SK-N-SH (cell line): Measurements from ENCODE around the gene ACVR1C. TPM values are rescaled to one million over a fixed set of nuclear protein-coding genes. Genes with fewer than 3 reads are reported as not detected.

Source experiments
- CTCF ChIA-PET: fragments of 300-600, 350-600 bp; formaldehyde crosslinking; extraction: SDS; loops from one replicate; lab custom pipeline; 2021; lab: Yijun Ruan, JAX
- POLR2A ChIA-PET: fragments of 350-600 bp; sonication (Branson Sonifier 250); formaldehyde crosslinking; extraction: SDS; loops from one replicate; lab custom pipeline; 2020; ENCODE audit warnings: antibody characterized with exemption, inconsistent platforms; lab: Yijun Ruan, JAX
- DNase-seq: peaks from one replicate; pipeline ENCODE4 v3.0.0; 2012
- H2AFZ ChIP-seq: fragments of 200-600 bp; sonication (generic); 2 replicates; pipeline ENCODE4 v1.8.1; 2016; ENCODE audit warnings: antibody characterized with exemption, mild to moderate bottlenecking, low read depth
- H3F3A ChIP-seq: fragments of 200-600 bp; sonication (generic); replicated peaks from 2 replicates; pipeline ENCODE3; 2016; ENCODE audit warnings: antibody characterized with exemption, mild to moderate bottlenecking; ENCODE audit not compliant: insufficient read depth
- H3K27ac ChIP-seq, 2 experiments: fragments of 200-500 bp in 1 of 2; fragments of 200-600 bp in 1 of 2; sonication (Bioruptor generic) in 1 of 2; sonication (generic), shearing (Covaris generic) in 1 of 2; 2 replicates each; pipeline versions ENCODE4 v1.5.1 to v1.6.1; 2014 to 2016; ENCODE audit warnings: low read depth in 2 of 2, inconsistent platforms in 1 of 2, low read length in 1 of 2, mild to moderate bottlenecking in 1 of 2, mixed read lengths in 1 of 2
- H3K27me3 ChIP-seq: fragments of 200-600 bp; sonication (generic), shearing (Covaris generic); 2 replicates; pipeline ENCODE4 v1.6.1; 2016; ENCODE audit warnings: mixed run types; ENCODE audit not compliant: insufficient read depth
- H3K36me3 ChIP-seq, 2 experiments: fragments of 200-500 bp in 1 of 2; fragments of 200-600 bp in 1 of 2; sonication (Bioruptor generic) in 1 of 2; sonication (generic) in 1 of 2; replicated peaks in 1 of 2; 2 replicates each; pipeline versions ENCODE3 to v1.5.1; 2014 to 2016; ENCODE audit warnings: low read length in 1 of 2, mild to moderate bottlenecking in 1 of 2; ENCODE audit not compliant: insufficient read depth in 2 of 2, control insufficient read depth in 1 of 2
- H3K4me1 ChIP-seq, 2 experiments: fragments of 200-500 bp in 1 of 2; fragments of 200-600 bp in 1 of 2; sonication (Bioruptor generic) in 1 of 2; sonication (generic), shearing (Covaris generic) in 1 of 2; 2 replicates each; pipeline versions ENCODE4 v1.5.1 to v1.6.1; 2014 to 2016; ENCODE audit warnings: low read depth in 1 of 2, low read length in 1 of 2, mixed run types in 1 of 2; ENCODE audit not compliant: insufficient read depth in 2 of 2, control insufficient read depth in 1 of 2
- H3K4me2 ChIP-seq: fragments of 200-600 bp; sonication (generic), shearing (Covaris generic); 2 replicates; pipeline ENCODE4 v1.6.1; 2017; ENCODE audit warnings: mixed run types
- H3K4me3 ChIP-seq, 2 experiments: fragments of 200-500 bp in 1 of 2; fragments of 200-600 bp in 1 of 2; sonication (Bioruptor generic) in 1 of 2; sonication (generic), shearing (Covaris generic) in 1 of 2; 2 replicates each; pipeline versions ENCODE4 v1.5.1 to v1.8.1; 2014 to 2016; ENCODE audit warnings: low read depth in 2 of 2, inconsistent platforms in 1 of 2, low read length in 1 of 2, mild to moderate bottlenecking in 1 of 2, mixed read lengths in 1 of 2, moderate library complexity in 1 of 2
- H3K79me2 ChIP-seq: fragments of 200-600 bp; sonication (generic); 2 replicates; pipeline ENCODE4 v1.8.1; 2017; ENCODE audit warnings: mild to moderate bottlenecking; ENCODE audit not compliant: insufficient read depth
- H3K9ac ChIP-seq: fragments of 200-600 bp; sonication (generic); 2 replicates; pipeline ENCODE4 v1.6.1; 2017; ENCODE audit warnings: mixed run types
- H3K9me2 ChIP-seq: fragments of 200-600 bp; sonication (generic); 2 replicates; pipeline ENCODE4 v1.6.1; 2017; ENCODE audit warnings: mixed run types
- H3K9me3 ChIP-seq: fragments of 200-600 bp; sonication (generic); 2 replicates; pipeline ENCODE4 v1.6.1; 2017; ENCODE audit warnings: mixed run types, mild to moderate bottlenecking, moderate library complexity
- H4K20me1 ChIP-seq: fragments of 200-600 bp; sonication (generic); 2 replicates; pipeline ENCODE4 v1.6.1; 2017; ENCODE audit warnings: mild to moderate bottlenecking, mixed run types; ENCODE audit not compliant: insufficient read depth
- ELF1 ChIP-seq: IDR thresholded peaks from 2 replicates; pipeline ENCODE4 v1.4.0; 2012
- EP300 ChIP-seq, 2 experiments: IDR thresholded peaks; 2 replicates each; pipeline versions ENCODE4 v1.4.0 to v1.6.1; 2012; ENCODE audit warnings: borderline replicate concordance in 1 of 2, low read depth in 1 of 2, low read length in 1 of 2
- EZH2phosphoT487 ChIP-seq: fragments of 200-600 bp; sonication (generic); IDR thresholded peaks from 2 replicates; pipeline ENCODE4 v1.6.1; 2017; ENCODE audit warnings: low read depth, mixed run types, mild to moderate bottlenecking, antibody characterized with exemption, moderate library complexity, borderline replicate concordance
- FOSL2 ChIP-seq: IDR thresholded peaks from 2 replicates; pipeline ENCODE4 v1.4.0; 2012; ENCODE audit warnings: low read depth, mild to moderate bottlenecking, moderate library complexity, borderline replicate concordance
- FOXJ3 ChIP-seq: sonication (generic); formaldehyde crosslinking; IDR thresholded peaks from 2 replicates; pipeline ENCODE4 v1.5.1; 2020; ENCODE audit warnings: mild to moderate bottlenecking, missing genetic modification reagents
- FOXM1 ChIP-seq: IDR thresholded peaks from 2 replicates; pipeline ENCODE4 v1.4.0; 2012; ENCODE audit warnings: low read depth, mild to moderate bottlenecking
- GABPA ChIP-seq: IDR thresholded peaks from 2 replicates; pipeline ENCODE4 v1.4.0; 2012; ENCODE audit warnings: low read depth, mild to moderate bottlenecking
- GATA2 ChIP-seq: sonication (generic); formaldehyde crosslinking; IDR thresholded peaks from 2 replicates; pipeline ENCODE4 v1.5.0; 2020; ENCODE audit warnings: mild to moderate bottlenecking, missing genetic modification reagents
- JUND ChIP-seq: IDR thresholded peaks from 2 replicates; pipeline ENCODE4 v1.4.0; 2012
- MEF2A ChIP-seq: IDR thresholded peaks from 2 replicates; pipeline ENCODE4 v1.4.0; 2012; ENCODE audit warnings: low read depth, borderline replicate concordance
- MXI1 ChIP-seq: IDR thresholded peaks from 2 replicates; pipeline ENCODE4 v1.6.1; 2012; ENCODE audit warnings: mild to moderate bottlenecking, low read depth, low read length, improper control_type of control experiment
- NRF1 ChIP-seq: IDR thresholded peaks from 2 replicates; pipeline ENCODE4 v1.6.1; 2012; ENCODE audit warnings: low read depth, mild to moderate bottlenecking, low read length
- POLR2AphosphoS5 ChIP-seq: IDR thresholded peaks from 2 replicates; pipeline ENCODE4 v1.6.1; 2012; ENCODE audit warnings: low read depth, low read length
- RAD21 ChIP-seq: IDR thresholded peaks from 2 replicates; pipeline ENCODE4 v1.6.1; 2012; ENCODE audit warnings: mild to moderate bottlenecking, low read length
- RFX5 ChIP-seq: IDR thresholded peaks from 2 replicates; pipeline ENCODE4 v1.6.1; 2012; ENCODE audit warnings: mild to moderate bottlenecking, improper control_type of control experiment, low read length
- RXRA ChIP-seq: IDR thresholded peaks from 2 replicates; pipeline ENCODE4 v1.4.0; 2012; ENCODE audit warnings: low read depth, mild to moderate bottlenecking, borderline replicate concordance
- TAF1 ChIP-seq: IDR thresholded peaks from 2 replicates; pipeline ENCODE4 v1.6.1; 2012; ENCODE audit warnings: low read depth, mild to moderate bottlenecking, low read length, moderate library complexity, borderline replicate concordance
- TEAD4 ChIP-seq: IDR thresholded peaks from 2 replicates; pipeline ENCODE4 v1.4.0; 2012; ENCODE audit warnings: mild to moderate bottlenecking, borderline replicate concordance; ENCODE audit not compliant: insufficient read depth
- WGBS: methylation state at CpG from one replicate; pipeline ENCODE4 v1.1.6; 2017; ENCODE audit warnings: low lambda C conversion rate; 5-methylcytosine and 5-hydroxymethylcytosine counted together
- polyA plus RNA-seq, 3 experiments: library from polyadenylated mRNA; depleted of rRNA; stranded (reverse); fragments of >200 nt; gene quantifications; 2 replicates each; pipeline ENCODE4 v1.2.3, GENCODE V29; 2012
- TF ChIP-seq, protein P1 (sequence below): IDR thresholded peaks from 2 replicates; pipeline ENCODE4 v1.6.1; 2012; ENCODE audit warnings: mild to moderate bottlenecking, low read depth, low read length, moderate library complexity
- TF ChIP-seq, protein P2 (sequence below): fragments of 150-350 bp; IDR thresholded peaks from 2 replicates; pipeline ENCODE4 v1.6.1; 2016; ENCODE audit warnings: mild to moderate bottlenecking, low read depth, low read length
- TF ChIP-seq, protein P3 (sequence below): IDR thresholded peaks from 2 replicates; pipeline ENCODE4 v1.4.0; 2012; ENCODE audit warnings: low read depth, borderline replicate concordance
- TF ChIP-seq, protein P4 (sequence below): IDR thresholded peaks from 2 replicates; pipeline ENCODE4 v1.4.0; 2012; ENCODE audit warnings: low read depth

Gene ACVR1C
- polyA plus RNA-seq, 1 of the 3 experiments (the other 2 are of a cell fraction): 0.03 TPM

DNA sequence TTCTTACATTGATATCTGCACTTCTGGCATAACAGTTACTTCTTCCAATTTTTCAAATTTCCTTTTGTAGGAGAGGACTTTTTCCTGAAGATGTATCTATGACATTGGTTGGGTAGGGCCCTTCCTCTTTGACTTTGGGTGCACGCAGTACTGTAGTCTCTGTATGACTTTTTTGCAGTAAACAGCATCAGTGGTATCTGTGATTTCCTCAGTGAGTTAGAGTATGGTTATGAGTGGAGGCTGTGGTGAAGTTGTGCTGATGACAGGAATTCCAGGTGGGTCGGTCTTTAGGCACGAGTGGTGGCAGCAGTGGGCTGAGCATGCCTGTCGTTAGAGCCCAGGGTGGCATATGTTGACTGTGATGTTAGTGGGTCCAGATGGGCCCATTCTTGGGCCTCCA lies 17.6 kb downstream of the ACVR1C start:
- Histone ChIP-seq H3K9me3 (no peaks in the 10 kb centered on the region), H3F3A (no peaks in the 10 kb centered on the region), H3K27me3 (no peaks in the 10 kb centered on the region), H3K79me2 (no peaks in the 10 kb centered on the region), H3K27ac (no peak overlapping the region), H3K9me2 (no peaks in the 10 kb centered on the region), H3K4me3 (no peak overlapping the region), H3K4me1 (no peaks in the 10 kb centered on the region), H3K36me3 (no peaks in the 10 kb centered on the region), H3K4me2 (no peak overlapping the region), H3K9ac (no peak overlapping the region), H2AFZ (no peak overlapping the region), H4K20me1 (no peaks in the 10 kb centered on the region)
- POLR2A ChIA-PET: no interaction called here
- CTCF ChIA-PET: interaction anchor here (1.9 kb wide), 1 partner anchor 18 kb away, joined by 14 read pairs; the partner anchor contains the start of gene ACVR1C
- DNase-seq: no peak
- TF ChIP-seq, protein P1, sequence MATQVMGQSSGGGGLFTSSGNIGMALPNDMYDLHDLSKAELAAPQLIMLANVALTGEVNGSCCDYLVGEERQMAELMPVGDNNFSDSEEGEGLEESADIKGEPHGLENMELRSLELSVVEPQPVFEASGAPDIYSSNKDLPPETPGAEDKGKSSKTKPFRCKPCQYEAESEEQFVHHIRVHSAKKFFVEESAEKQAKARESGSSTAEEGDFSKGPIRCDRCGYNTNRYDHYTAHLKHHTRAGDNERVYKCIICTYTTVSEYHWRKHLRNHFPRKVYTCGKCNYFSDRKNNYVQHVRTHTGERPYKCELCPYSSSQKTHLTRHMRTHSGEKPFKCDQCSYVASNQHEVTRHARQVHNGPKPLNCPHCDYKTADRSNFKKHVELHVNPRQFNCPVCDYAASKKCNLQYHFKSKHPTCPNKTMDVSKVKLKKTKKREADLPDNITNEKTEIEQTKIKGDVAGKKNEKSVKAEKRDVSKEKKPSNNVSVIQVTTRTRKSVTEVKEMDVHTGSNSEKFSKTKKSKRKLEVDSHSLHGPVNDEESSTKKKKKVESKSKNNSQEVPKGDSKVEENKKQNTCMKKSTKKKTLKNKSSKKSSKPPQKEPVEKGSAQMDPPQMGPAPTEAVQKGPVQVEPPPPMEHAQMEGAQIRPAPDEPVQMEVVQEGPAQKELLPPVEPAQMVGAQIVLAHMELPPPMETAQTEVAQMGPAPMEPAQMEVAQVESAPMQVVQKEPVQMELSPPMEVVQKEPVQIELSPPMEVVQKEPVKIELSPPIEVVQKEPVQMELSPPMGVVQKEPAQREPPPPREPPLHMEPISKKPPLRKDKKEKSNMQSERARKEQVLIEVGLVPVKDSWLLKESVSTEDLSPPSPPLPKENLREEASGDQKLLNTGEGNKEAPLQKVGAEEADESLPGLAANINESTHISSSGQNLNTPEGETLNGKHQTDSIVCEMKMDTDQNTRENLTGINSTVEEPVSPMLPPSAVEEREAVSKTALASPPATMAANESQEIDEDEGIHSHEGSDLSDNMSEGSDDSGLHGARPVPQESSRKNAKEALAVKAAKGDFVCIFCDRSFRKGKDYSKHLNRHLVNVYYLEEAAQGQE: no peak
- TF ChIP-seq FOSL2 (no peak), TEAD4 (no peak), NRF1 (no peak), RFX5 (no peak), TAF1 (no peak), EP300 (IDR thresholded peaks at IDR 0.05; ENCODE audit: borderline replicate concordance in 1 of 2, low read depth in 1 of 2, low read length in 1 of 2) (no peak), FOXJ3 (CRISPR knock-in tag) (no peak), FOXM1 (no peak), EZH2phosphoT487 (no peak), RXRA (no peak), GATA2 (no peak), MEF2A (no peak), GABPA (no peak), JUND (no peak)
- WGBS: 59% methylated on average over 4 of the region's 4 CpGs

DNA sequence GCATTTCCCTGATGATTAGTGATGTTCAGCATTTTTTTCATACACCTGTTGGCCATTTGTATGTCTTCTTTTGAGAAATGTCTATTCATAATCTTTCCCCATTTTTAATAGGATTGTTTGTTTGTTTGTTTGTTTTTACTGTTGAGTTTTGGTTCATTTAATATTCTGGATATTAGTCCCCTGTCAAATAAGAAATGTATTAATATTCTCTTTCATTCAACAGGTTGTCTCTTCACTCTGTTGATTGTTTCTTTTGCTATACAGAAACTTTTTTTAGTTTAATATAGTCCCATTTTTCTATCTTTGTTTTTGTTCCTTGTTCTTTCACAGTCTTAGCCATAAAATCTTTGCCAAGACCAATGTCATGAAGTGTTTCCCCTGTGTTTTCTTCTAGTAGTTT lies 22.1 kb downstream of the ACVR1C start:
- H3K4me1 ChIP-seq: no peaks in the 10 kb centered on the region
- H3K9ac ChIP-seq: no peak overlapping the region
- no peak overlapping the region for H2AFZ ChIP-seq
- H3K36me3 ChIP-seq: no peaks in the 10 kb centered on the region
- POLR2A ChIA-PET: no interaction called here
- no peaks in the 10 kb centered on the region for H3K9me2 ChIP-seq
- DNase-seq: no peak
- no peaks in the 10 kb centered on the region for H3K27me3 ChIP-seq
- no peaks in the 10 kb centered on the region for H3K9me3 ChIP-seq
- H3K79me2 ChIP-seq: no peaks in the 10 kb centered on the region
- no peaks in the 10 kb centered on the region for H4K20me1 ChIP-seq
- no peak overlapping the region for H3K4me2 ChIP-seq
- no peaks in the 10 kb centered on the region for H3F3A ChIP-seq
- no peak overlapping the region; a peak in 1 of 4 replicates for H3K27ac ChIP-seq
- H3K4me3 ChIP-seq: no peak overlapping the region
- CTCF ChIA-PET: no interaction called here
- TF ChIP-seq, protein P2, sequence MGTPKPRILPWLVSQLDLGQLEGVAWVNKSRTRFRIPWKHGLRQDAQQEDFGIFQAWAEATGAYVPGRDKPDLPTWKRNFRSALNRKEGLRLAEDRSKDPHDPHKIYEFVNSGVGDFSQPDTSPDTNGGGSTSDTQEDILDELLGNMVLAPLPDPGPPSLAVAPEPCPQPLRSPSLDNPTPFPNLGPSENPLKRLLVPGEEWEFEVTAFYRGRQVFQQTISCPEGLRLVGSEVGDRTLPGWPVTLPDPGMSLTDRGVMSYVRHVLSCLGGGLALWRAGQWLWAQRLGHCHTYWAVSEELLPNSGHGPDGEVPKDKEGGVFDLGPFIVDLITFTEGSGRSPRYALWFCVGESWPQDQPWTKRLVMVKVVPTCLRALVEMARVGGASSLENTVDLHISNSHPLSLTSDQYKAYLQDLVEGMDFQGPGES: no peak
- TF ChIP-seq, protein P3, sequence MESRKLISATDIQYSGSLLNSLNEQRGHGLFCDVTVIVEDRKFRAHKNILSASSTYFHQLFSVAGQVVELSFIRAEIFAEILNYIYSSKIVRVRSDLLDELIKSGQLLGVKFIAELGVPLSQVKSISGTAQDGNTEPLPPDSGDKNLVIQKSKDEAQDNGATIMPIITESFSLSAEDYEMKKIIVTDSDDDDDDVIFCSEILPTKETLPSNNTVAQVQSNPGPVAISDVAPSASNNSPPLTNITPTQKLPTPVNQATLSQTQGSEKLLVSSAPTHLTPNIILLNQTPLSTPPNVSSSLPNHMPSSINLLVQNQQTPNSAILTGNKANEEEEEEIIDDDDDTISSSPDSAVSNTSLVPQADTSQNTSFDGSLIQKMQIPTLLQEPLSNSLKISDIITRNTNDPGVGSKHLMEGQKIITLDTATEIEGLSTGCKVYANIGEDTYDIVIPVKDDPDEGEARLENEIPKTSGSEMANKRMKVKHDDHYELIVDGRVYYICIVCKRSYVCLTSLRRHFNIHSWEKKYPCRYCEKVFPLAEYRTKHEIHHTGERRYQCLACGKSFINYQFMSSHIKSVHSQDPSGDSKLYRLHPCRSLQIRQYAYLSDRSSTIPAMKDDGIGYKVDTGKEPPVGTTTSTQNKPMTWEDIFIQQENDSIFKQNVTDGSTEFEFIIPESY: no peak
- no peak for TF ChIP-seq RXRA
- no peak for TF ChIP-seq FOXJ3 (CRISPR knock-in tag)
- no peak for TF ChIP-seq JUND
- TF ChIP-seq RAD21: no peak
- no peak for TF ChIP-seq ELF1
- TF ChIP-seq MXI1: no peak
- no peak for TF ChIP-seq RFX5
- TF ChIP-seq EZH2phosphoT487: no peak
- no peak for TF ChIP-seq POLR2AphosphoS5
- no peak for TF ChIP-seq EP300 (IDR thresholded peaks at IDR 0.05; ENCODE audit: borderline replicate concordance in 1 of 2, low read depth in 1 of 2, low read length in 1 of 2)
- TF ChIP-seq, protein P4, sequence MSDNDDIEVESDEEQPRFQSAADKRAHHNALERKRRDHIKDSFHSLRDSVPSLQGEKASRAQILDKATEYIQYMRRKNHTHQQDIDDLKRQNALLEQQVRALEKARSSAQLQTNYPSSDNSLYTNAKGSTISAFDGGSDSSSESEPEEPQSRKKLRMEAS: no peak
